Smooth muscle cell (in vitro differentiated cells): ENCODE measurements around the gene MAN2A2. TPM values are rescaled to one million over a fixed set of nuclear protein-coding genes. Genes with fewer than 3 reads are reported as not detected.

Experiments used
- DNase-seq: peaks from one replicate; lab custom pipeline; 2025; ENCODE audit not compliant: unreplicated experiment; lab: John Stamatoyannopoulos, UW
- H2AFZ ChIP-seq: fragments of 200-600 bp; sonication (generic); 2 replicates; pipeline ENCODE4 v1.6.0; 2016; ENCODE audit warnings: antibody characterized with exemption, low read depth, mild to moderate bottlenecking
- H3F3A ChIP-seq: fragments of 200-600 bp; sonication (generic); 2 replicates; pipeline ENCODE4 v1.6.0; 2017; ENCODE audit warnings: antibody characterized with exemption, low read depth
- H3K27ac ChIP-seq: fragments of 200-600 bp; sonication (generic); 2 replicates; pipeline ENCODE4 v1.5.1; 2016; ENCODE audit warnings: low read depth, mild to moderate bottlenecking
- H3K27me3 ChIP-seq: fragments of 200-600 bp; sonication (generic); 2 replicates; pipeline ENCODE4 v1.6.1; 2016; ENCODE audit warnings: low read depth, mild to moderate bottlenecking
- H3K36me3 ChIP-seq: fragments of 200-600 bp; sonication (generic); 2 replicates; pipeline ENCODE4 v1.5.1; 2016; ENCODE audit warnings: low read depth
- H3K4me1 ChIP-seq: fragments of 200-600 bp; sonication (generic); 2 replicates; pipeline ENCODE4 v1.5.1; 2016; ENCODE audit warnings: low read depth
- H3K4me2 ChIP-seq: fragments of 200-600 bp; sonication (generic); 2 replicates; pipeline ENCODE4 v1.6.0; 2016; ENCODE audit warnings: mild to moderate bottlenecking
- H3K4me3 ChIP-seq: fragments of 200-600 bp; sonication (generic); 2 replicates; pipeline ENCODE4 v1.5.1; 2016; ENCODE audit warnings: mild to moderate bottlenecking
- H3K79me2 ChIP-seq: fragments of 200-600 bp; sonication (generic); 2 replicates; pipeline ENCODE4 v1.6.0; 2016; ENCODE audit warnings: low read depth, mild to moderate bottlenecking
- H3K9ac ChIP-seq: fragments of 200-600 bp; sonication (generic); 2 replicates; pipeline ENCODE4 v1.6.0; 2016; ENCODE audit warnings: low read depth
- H3K9me3 ChIP-seq: fragments of 200-600 bp; sonication (generic); replicated peaks from 2 replicates; pipeline ENCODE4 v1.5.1; 2016; ENCODE audit warnings: low read depth
- H4K20me1 ChIP-seq: fragments of 200-600 bp; sonication (generic); 2 replicates; pipeline ENCODE4 v1.6.0; 2016; ENCODE audit warnings: low read depth
- WGBS: methylation state at CpG from one replicate; pipeline ENCODE4 v1.1.7; 2016; ENCODE audit warnings: low lambda C conversion rate; 5-methylcytosine and 5-hydroxymethylcytosine counted together
- polyA plus RNA-seq: library from polyadenylated mRNA; unstranded; fragments of >200 nt; fragmentation: Nextera tagmentation; extraction: Ambion mirVana; gene quantifications from 2 replicates; pipeline ENCODE4 v1.2.1, GENCODE V29; 2016
- total RNA-seq: library from RNA; depleted of rRNA; stranded (reverse); fragments of >200 nt; gene quantifications from 2 replicates; pipeline ENCODE4 v1.2.3, GENCODE V29; 2014
- TF ChIP-seq, protein P1 (sequence below): fragments of 200-600 bp; sonication (generic); IDR thresholded peaks from 2 replicates; pipeline ENCODE4 v1.5.1; 2017; ENCODE audit warnings: borderline replicate concordance, mild to moderate bottlenecking, antibody characterized with exemption; ENCODE audit not compliant: insufficient read depth, poor library complexity, severe bottlenecking

The MAN2A2 gene
- total and polyA plus RNA-seq, 2 experiments from 2014 or later, result 9.7 to 11.0 TPM

DNA sequence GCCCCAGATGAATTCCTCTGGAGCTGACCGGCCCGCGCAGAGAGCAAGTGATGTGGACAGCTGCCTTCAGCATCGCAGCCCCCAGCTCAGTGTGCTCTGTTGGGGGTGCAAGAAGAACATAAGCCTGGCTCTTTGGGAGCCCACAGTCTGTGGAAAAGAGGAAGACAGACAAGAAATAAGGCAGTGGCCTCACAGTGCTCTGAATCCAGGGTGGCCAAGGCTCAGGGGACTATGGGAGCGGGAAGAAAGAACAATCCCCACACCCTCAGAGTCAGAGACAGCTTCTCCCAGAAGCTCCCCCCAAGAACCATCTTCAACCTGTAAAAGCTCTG is 29.5 kb downstream of the MAN2A2 start:
- Histone ChIP-seq H4K20me1 (peaks cover 5% of the 10 kb centered on the region), H3K27me3 (no peaks in the 10 kb centered on the region), H3K36me3 (no peaks in the 10 kb centered on the region), H3K9me3 (no peaks in the 10 kb centered on the region), H3K4me1 (peaks cover 6% of the 10 kb centered on the region), H3K4me3 (peak overlapping the region; percentile 90), H3K4me2 (peak overlapping the region; percentile 99), H3K27ac (no peak overlapping the region), H3K79me2 (peaks cover 12% of the 10 kb centered on the region), H3F3A (peaks cover 4% of the 10 kb centered on the region), H2AFZ (peak overlapping the region; percentile 96), H3K9ac (no peak overlapping the region)
- no peak for DNase-seq
- 23% methylated on average over 5 of the region's 5 CpGs for WGBS
- TF ChIP-seq, protein P1, sequence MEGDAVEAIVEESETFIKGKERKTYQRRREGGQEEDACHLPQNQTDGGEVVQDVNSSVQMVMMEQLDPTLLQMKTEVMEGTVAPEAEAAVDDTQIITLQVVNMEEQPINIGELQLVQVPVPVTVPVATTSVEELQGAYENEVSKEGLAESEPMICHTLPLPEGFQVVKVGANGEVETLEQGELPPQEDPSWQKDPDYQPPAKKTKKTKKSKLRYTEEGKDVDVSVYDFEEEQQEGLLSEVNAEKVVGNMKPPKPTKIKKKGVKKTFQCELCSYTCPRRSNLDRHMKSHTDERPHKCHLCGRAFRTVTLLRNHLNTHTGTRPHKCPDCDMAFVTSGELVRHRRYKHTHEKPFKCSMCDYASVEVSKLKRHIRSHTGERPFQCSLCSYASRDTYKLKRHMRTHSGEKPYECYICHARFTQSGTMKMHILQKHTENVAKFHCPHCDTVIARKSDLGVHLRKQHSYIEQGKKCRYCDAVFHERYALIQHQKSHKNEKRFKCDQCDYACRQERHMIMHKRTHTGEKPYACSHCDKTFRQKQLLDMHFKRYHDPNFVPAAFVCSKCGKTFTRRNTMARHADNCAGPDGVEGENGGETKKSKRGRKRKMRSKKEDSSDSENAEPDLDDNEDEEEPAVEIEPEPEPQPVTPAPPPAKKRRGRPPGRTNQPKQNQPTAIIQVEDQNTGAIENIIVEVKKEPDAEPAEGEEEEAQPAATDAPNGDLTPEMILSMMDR, result no peak

DNA sequence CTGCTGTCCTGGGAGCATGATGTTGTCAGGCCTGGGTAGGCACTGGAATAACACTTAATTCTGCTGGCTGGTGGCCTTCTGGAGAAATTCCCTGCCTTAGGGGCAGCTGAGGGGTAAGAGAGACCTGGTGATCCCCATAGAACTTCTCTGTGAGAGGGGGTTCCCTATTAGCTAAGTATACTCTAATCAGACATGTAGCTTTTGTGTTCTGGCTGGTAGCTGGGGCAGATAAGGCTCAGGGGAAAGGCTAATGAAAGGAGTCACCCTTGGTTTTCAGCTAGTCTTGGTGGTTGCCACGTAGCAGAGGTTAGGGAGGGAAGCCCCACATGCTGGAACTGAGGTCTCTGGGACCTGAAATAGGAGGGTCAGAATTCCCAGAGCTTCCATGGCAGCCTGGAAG is 30.2 kb downstream of the MAN2A2 start:
- Histone ChIP-seq H3K27ac (no peak overlapping the region), H3K36me3 (no peaks in the 10 kb centered on the region), H3K9ac (no peak overlapping the region), H3K27me3 (no peaks in the 10 kb centered on the region), H3K79me2 (peaks cover 12% of the 10 kb centered on the region), H3F3A (peaks cover 4% of the 10 kb centered on the region), H2AFZ (no peak overlapping the region), H4K20me1 (peaks cover 5% of the 10 kb centered on the region), H3K4me2 (no peak overlapping the region), H3K4me3 (no peak overlapping the region), H3K4me1 (peaks cover 6% of the 10 kb centered on the region), H3K9me3 (no peaks in the 10 kb centered on the region)
- TF ChIP-seq, protein P1, result no peak
- WGBS, result 67% methylated on average over 1 of the region's 1 CpG
- DNase-seq, result no peak

DNA sequence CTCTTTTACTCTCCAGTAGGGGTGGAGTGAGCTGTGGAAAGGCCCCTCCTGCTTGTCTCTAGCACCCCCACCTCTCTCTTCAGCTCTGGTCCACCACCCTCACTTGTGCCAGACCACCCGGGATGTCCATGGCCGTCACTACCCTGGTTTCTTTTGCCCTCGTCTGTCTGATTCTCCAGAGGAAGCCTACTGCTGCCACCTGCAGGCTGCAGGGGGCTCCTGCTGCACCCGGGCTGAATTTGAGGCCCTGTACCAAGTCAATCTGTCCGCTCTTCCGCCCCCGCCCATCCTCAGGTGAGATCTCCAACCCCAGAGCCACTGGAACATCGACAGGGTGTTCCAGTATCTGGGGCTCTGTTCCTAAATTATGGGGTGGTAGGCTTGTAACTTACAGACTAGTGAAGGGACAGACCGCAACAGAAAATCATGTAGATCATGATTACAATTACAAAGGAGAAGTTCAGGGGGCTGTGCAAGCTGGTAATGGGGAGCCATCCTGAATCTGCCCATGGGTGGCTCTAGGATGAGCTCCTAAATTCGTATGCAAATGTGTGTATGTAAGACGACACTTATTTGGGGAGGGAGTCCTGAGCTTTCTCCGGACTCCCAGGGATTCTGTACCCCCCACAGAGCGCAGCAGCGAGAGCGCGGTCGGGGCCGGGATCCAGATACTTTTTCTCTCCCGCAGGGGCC is 31.3 kb downstream of the MAN2A2 start:
- TF ChIP-seq, protein P1, result peak; percentile 81
- Histone ChIP-seq H3K79me2 (peaks cover 12% of the 10 kb centered on the region), H2AFZ (peak overlapping the region; percentile 95), H3K36me3 (no peaks in the 10 kb centered on the region), H3K4me2 (peak overlapping the region; percentile 97), H4K20me1 (peaks cover 5% of the 10 kb centered on the region), H3K27ac (no peak overlapping the region), H3F3A (peaks cover 4% of the 10 kb centered on the region), H3K4me3 (peak overlapping the region; percentile 82), H3K27me3 (no peaks in the 10 kb centered on the region), H3K9ac (no peak overlapping the region), H3K9me3 (no peaks in the 10 kb centered on the region), H3K4me1 (peaks cover 6% of the 10 kb centered on the region)
- DNase-seq, result peak; percentile 29
- WGBS, result 3% methylated on average over 19 of the region's 19 CpGs
